SK-N-SH (cell line): ENCODE data around the gene NFASC. TPM values are rescaled to one million over a fixed set of nuclear protein-coding genes. Genes with fewer than 3 reads are reported as not detected.

Experiments used
- CTCF ChIA-PET: fragments of 300-600, 350-600 bp; formaldehyde crosslinking; extraction: SDS; loops from one replicate; lab custom pipeline; 2021; lab: Yijun Ruan, JAX
- POLR2A ChIA-PET: fragments of 350-600 bp; sonication (Branson Sonifier 250); formaldehyde crosslinking; extraction: SDS; loops from one replicate; lab custom pipeline; 2020; ENCODE audit warnings: antibody characterized with exemption, inconsistent platforms; lab: Yijun Ruan, JAX
- DNase-seq: peaks from one replicate; pipeline ENCODE4 v3.0.0; 2012
- H2AFZ ChIP-seq: fragments of 200-600 bp; sonication (generic); 2 replicates; pipeline ENCODE4 v1.8.1; 2016; ENCODE audit warnings: antibody characterized with exemption, mild to moderate bottlenecking, low read depth
- H3F3A ChIP-seq: fragments of 200-600 bp; sonication (generic); replicated peaks from 2 replicates; pipeline ENCODE3; 2016; ENCODE audit warnings: antibody characterized with exemption, mild to moderate bottlenecking; ENCODE audit not compliant: insufficient read depth
- H3K27ac ChIP-seq, 2 experiments: fragments of 200-500 bp in 1 of 2; fragments of 200-600 bp in 1 of 2; sonication (Bioruptor generic) in 1 of 2; sonication (generic), shearing (Covaris generic) in 1 of 2; 2 replicates each; pipeline versions ENCODE4 v1.5.1 to v1.6.1; 2014 to 2016; ENCODE audit warnings: low read depth in 2 of 2, inconsistent platforms in 1 of 2, low read length in 1 of 2, mild to moderate bottlenecking in 1 of 2, mixed read lengths in 1 of 2
- H3K27me3 ChIP-seq: fragments of 200-600 bp; sonication (generic), shearing (Covaris generic); 2 replicates; pipeline ENCODE4 v1.6.1; 2016; ENCODE audit warnings: mixed run types; ENCODE audit not compliant: insufficient read depth
- H3K36me3 ChIP-seq, 2 experiments: fragments of 200-500 bp in 1 of 2; fragments of 200-600 bp in 1 of 2; sonication (Bioruptor generic) in 1 of 2; sonication (generic) in 1 of 2; replicated peaks in 1 of 2; 2 replicates each; pipeline versions ENCODE3 to v1.5.1; 2014 to 2016; ENCODE audit warnings: low read length in 1 of 2, mild to moderate bottlenecking in 1 of 2; ENCODE audit not compliant: insufficient read depth in 2 of 2, control insufficient read depth in 1 of 2
- H3K4me1 ChIP-seq, 2 experiments: fragments of 200-500 bp in 1 of 2; fragments of 200-600 bp in 1 of 2; sonication (Bioruptor generic) in 1 of 2; sonication (generic), shearing (Covaris generic) in 1 of 2; 2 replicates each; pipeline versions ENCODE4 v1.5.1 to v1.6.1; 2014 to 2016; ENCODE audit warnings: low read depth in 1 of 2, low read length in 1 of 2, mixed run types in 1 of 2; ENCODE audit not compliant: insufficient read depth in 2 of 2, control insufficient read depth in 1 of 2
- H3K4me2 ChIP-seq: fragments of 200-600 bp; sonication (generic), shearing (Covaris generic); 2 replicates; pipeline ENCODE4 v1.6.1; 2017; ENCODE audit warnings: mixed run types
- H3K4me3 ChIP-seq, 2 experiments: fragments of 200-500 bp in 1 of 2; fragments of 200-600 bp in 1 of 2; sonication (Bioruptor generic) in 1 of 2; sonication (generic), shearing (Covaris generic) in 1 of 2; 2 replicates each; pipeline versions ENCODE4 v1.5.1 to v1.8.1; 2014 to 2016; ENCODE audit warnings: low read depth in 2 of 2, inconsistent platforms in 1 of 2, low read length in 1 of 2, mild to moderate bottlenecking in 1 of 2, mixed read lengths in 1 of 2, moderate library complexity in 1 of 2
- H3K79me2 ChIP-seq: fragments of 200-600 bp; sonication (generic); 2 replicates; pipeline ENCODE4 v1.8.1; 2017; ENCODE audit warnings: mild to moderate bottlenecking; ENCODE audit not compliant: insufficient read depth
- H3K9ac ChIP-seq: fragments of 200-600 bp; sonication (generic); 2 replicates; pipeline ENCODE4 v1.6.1; 2017; ENCODE audit warnings: mixed run types
- H3K9me2 ChIP-seq: fragments of 200-600 bp; sonication (generic); 2 replicates; pipeline ENCODE4 v1.6.1; 2017; ENCODE audit warnings: mixed run types
- H3K9me3 ChIP-seq: fragments of 200-600 bp; sonication (generic); 2 replicates; pipeline ENCODE4 v1.6.1; 2017; ENCODE audit warnings: mixed run types, mild to moderate bottlenecking, moderate library complexity
- H4K20me1 ChIP-seq: fragments of 200-600 bp; sonication (generic); 2 replicates; pipeline ENCODE4 v1.6.1; 2017; ENCODE audit warnings: mild to moderate bottlenecking, mixed run types; ENCODE audit not compliant: insufficient read depth
- EP300 ChIP-seq, 2 experiments: IDR thresholded peaks; 2 replicates each; pipeline versions ENCODE4 v1.4.0 to v1.6.1; 2012; ENCODE audit warnings: borderline replicate concordance in 1 of 2, low read depth in 1 of 2, low read length in 1 of 2
- EZH2phosphoT487 ChIP-seq: fragments of 200-600 bp; sonication (generic); IDR thresholded peaks from 2 replicates; pipeline ENCODE4 v1.6.1; 2017; ENCODE audit warnings: low read depth, mixed run types, mild to moderate bottlenecking, antibody characterized with exemption, moderate library complexity, borderline replicate concordance
- FOSL2 ChIP-seq: IDR thresholded peaks from 2 replicates; pipeline ENCODE4 v1.4.0; 2012; ENCODE audit warnings: low read depth, mild to moderate bottlenecking, moderate library complexity, borderline replicate concordance
- FOXJ3 ChIP-seq: sonication (generic); formaldehyde crosslinking; IDR thresholded peaks from 2 replicates; pipeline ENCODE4 v1.5.1; 2020; ENCODE audit warnings: mild to moderate bottlenecking, missing genetic modification reagents
- FOXM1 ChIP-seq: IDR thresholded peaks from 2 replicates; pipeline ENCODE4 v1.4.0; 2012; ENCODE audit warnings: low read depth, mild to moderate bottlenecking
- GABPA ChIP-seq: IDR thresholded peaks from 2 replicates; pipeline ENCODE4 v1.4.0; 2012; ENCODE audit warnings: low read depth, mild to moderate bottlenecking
- MEF2A ChIP-seq: IDR thresholded peaks from 2 replicates; pipeline ENCODE4 v1.4.0; 2012; ENCODE audit warnings: low read depth, borderline replicate concordance
- MXI1 ChIP-seq: IDR thresholded peaks from 2 replicates; pipeline ENCODE4 v1.6.1; 2012; ENCODE audit warnings: mild to moderate bottlenecking, low read depth, low read length, improper control_type of control experiment
- NFIC ChIP-seq: IDR thresholded peaks from 2 replicates; pipeline ENCODE4 v1.4.0; 2012; ENCODE audit warnings: borderline replicate concordance
- NRF1 ChIP-seq: IDR thresholded peaks from 2 replicates; pipeline ENCODE4 v1.6.1; 2012; ENCODE audit warnings: low read depth, mild to moderate bottlenecking, low read length
- POLR2AphosphoS5 ChIP-seq: IDR thresholded peaks from 2 replicates; pipeline ENCODE4 v1.6.1; 2012; ENCODE audit warnings: low read depth, low read length
- RAD21 ChIP-seq: IDR thresholded peaks from 2 replicates; pipeline ENCODE4 v1.6.1; 2012; ENCODE audit warnings: mild to moderate bottlenecking, low read length
- RXRA ChIP-seq: IDR thresholded peaks from 2 replicates; pipeline ENCODE4 v1.4.0; 2012; ENCODE audit warnings: low read depth, mild to moderate bottlenecking, borderline replicate concordance
- SIN3A ChIP-seq: IDR thresholded peaks from 2 replicates; pipeline ENCODE4 v1.6.1; 2012; ENCODE audit warnings: low read depth, mild to moderate bottlenecking, low read length, moderate library complexity, borderline replicate concordance
- SMC3 ChIP-seq: IDR thresholded peaks from 2 replicates; pipeline ENCODE4 v1.6.1; 2012; ENCODE audit warnings: low read depth, low read length, improper control_type of control experiment
- TAF1 ChIP-seq: IDR thresholded peaks from 2 replicates; pipeline ENCODE4 v1.6.1; 2012; ENCODE audit warnings: low read depth, mild to moderate bottlenecking, low read length, moderate library complexity, borderline replicate concordance
- TEAD4 ChIP-seq: IDR thresholded peaks from 2 replicates; pipeline ENCODE4 v1.4.0; 2012; ENCODE audit warnings: mild to moderate bottlenecking, borderline replicate concordance; ENCODE audit not compliant: insufficient read depth
- ZBTB33 ChIP-seq: IDR thresholded peaks from 2 replicates; pipeline ENCODE4 v1.4.0; 2012; ENCODE audit warnings: low read depth, borderline replicate concordance
- WGBS: methylation state at CpG from one replicate; pipeline ENCODE4 v1.1.6; 2017; ENCODE audit warnings: low lambda C conversion rate; 5-methylcytosine and 5-hydroxymethylcytosine counted together
- polyA plus RNA-seq, 3 experiments: library from polyadenylated mRNA; depleted of rRNA; stranded (reverse); fragments of >200 nt; gene quantifications; 2 replicates each; pipeline ENCODE4 v1.2.3, GENCODE V29; 2012
- TF ChIP-seq, protein P1 (sequence below): IDR thresholded peaks from 2 replicates; pipeline ENCODE4 v1.4.0; 2012; ENCODE audit warnings: low read depth, borderline replicate concordance
- TF ChIP-seq, protein P2 (sequence below): IDR thresholded peaks from 2 replicates; pipeline ENCODE4 v1.6.1; 2012; ENCODE audit warnings: mild to moderate bottlenecking, low read depth, low read length, moderate library complexity

Gene NFASC
- polyA plus RNA-seq, 1 of the 3 experiments (the other 2 are of a cell fraction) = 6.0 TPM

DNA sequence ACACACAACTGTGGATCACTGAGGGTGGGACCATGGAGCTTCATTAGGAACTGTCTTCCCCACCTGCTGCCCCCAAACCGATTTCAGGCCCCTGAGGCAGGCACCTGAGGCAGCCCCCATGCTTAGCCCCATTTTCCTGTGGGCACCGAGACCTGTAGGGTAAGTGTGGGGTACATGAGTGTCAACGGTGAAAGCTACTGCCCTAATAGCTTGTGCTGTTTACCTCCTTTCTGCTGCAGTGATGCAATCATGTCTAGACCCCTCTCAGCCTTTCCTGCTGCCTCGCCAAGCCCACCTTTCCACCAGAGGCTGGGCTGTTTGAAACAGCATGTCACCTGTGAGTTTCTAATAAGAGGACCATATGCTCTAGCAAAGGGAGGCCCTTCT lies 53.0 kb downstream of the NFASC start (continued):
- TF ChIP-seq, protein P1, sequence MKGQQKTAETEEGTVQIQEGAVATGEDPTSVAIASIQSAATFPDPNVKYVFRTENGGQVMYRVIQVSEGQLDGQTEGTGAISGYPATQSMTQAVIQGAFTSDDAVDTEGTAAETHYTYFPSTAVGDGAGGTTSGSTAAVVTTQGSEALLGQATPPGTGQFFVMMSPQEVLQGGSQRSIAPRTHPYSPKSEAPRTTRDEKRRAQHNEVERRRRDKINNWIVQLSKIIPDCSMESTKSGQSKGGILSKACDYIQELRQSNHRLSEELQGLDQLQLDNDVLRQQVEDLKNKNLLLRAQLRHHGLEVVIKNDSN = no peak
- TF ChIP-seq GABPA (no peak), TEAD4 (no peak)
- TF ChIP-seq, all 33 proteins: peak for 0

DNA sequence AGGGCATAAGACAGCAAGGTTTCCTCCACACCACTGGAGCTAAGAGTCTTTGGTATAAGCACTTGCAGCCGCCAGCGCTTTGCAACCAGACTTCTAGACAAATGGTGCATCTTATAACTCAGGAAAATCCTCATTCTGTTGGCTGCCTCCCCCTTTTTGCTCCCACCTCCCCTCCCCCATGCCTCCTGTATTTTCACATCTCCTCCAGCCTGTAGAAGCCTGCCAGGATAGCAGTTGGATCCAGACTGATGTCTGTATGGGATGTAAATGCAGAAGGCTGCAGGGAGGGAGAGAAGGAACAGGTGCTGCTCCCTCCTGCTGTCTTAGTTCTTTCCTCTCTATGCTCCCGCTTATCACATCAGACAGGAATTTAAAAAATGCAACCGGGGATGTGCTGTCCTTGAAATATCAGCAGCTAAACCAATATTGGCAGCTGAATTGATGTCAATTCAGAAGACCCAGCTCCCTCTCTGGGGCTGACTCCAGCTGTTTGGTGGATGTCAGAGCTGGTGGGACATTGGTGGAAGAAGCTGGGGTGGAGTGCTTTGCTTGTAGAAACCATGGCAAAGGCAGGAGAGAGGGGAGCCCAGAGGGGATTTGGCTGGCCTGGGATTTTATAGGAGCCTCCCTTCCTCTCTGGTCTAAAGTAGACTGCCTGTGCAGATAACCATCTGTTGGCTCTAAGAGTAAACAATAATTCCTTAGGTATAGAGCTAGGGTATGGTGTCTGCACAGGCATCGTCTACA lies 53.5 kb downstream of the NFASC start:
- H3F3A ChIP-seq = no peaks in the 10 kb centered on the region
- ChIA-PET POLR2A (no interaction called here), CTCF (interaction anchor here (1.2 to 11.6 kb wide), 7 partner anchors 17 to 358 kb away, joined by 3 to 130 read pairs (median 6); no protein-coding TSS in a partner anchor)
- H3K4me3 ChIP-seq = no peak overlapping the region
- no peaks in the 10 kb centered on the region for H3K9me2 ChIP-seq
- DNase-seq = no peak
- H3K9ac ChIP-seq = no peak overlapping the region
- WGBS = 71% methylated on average over 5 of the region's 5 CpGs
- H3K79me2 ChIP-seq = no peaks in the 10 kb centered on the region
- H3K4me2 ChIP-seq = no peak overlapping the region
- H4K20me1 ChIP-seq = no peaks in the 10 kb centered on the region
- H2AFZ ChIP-seq = no peak overlapping the region
- H3K27ac ChIP-seq = no peak overlapping the region
- H3K4me1 ChIP-seq = no peaks in the 10 kb centered on the region
- H3K9me3 ChIP-seq = no peaks in the 10 kb centered on the region
- no peaks in the 10 kb centered on the region for H3K36me3 ChIP-seq
- TF ChIP-seq, protein P1 = no peak
- no peak for TF ChIP-seq FOXM1
- no peak for TF ChIP-seq TEAD4
- TF ChIP-seq TAF1 = no peak
- no peak for TF ChIP-seq RAD21
- no peak for TF ChIP-seq FOXJ3
- no peak for TF ChIP-seq RXRA
- TF ChIP-seq MEF2A = no peak
- TF ChIP-seq ZBTB33 = no peak
- TF ChIP-seq, protein P2, sequence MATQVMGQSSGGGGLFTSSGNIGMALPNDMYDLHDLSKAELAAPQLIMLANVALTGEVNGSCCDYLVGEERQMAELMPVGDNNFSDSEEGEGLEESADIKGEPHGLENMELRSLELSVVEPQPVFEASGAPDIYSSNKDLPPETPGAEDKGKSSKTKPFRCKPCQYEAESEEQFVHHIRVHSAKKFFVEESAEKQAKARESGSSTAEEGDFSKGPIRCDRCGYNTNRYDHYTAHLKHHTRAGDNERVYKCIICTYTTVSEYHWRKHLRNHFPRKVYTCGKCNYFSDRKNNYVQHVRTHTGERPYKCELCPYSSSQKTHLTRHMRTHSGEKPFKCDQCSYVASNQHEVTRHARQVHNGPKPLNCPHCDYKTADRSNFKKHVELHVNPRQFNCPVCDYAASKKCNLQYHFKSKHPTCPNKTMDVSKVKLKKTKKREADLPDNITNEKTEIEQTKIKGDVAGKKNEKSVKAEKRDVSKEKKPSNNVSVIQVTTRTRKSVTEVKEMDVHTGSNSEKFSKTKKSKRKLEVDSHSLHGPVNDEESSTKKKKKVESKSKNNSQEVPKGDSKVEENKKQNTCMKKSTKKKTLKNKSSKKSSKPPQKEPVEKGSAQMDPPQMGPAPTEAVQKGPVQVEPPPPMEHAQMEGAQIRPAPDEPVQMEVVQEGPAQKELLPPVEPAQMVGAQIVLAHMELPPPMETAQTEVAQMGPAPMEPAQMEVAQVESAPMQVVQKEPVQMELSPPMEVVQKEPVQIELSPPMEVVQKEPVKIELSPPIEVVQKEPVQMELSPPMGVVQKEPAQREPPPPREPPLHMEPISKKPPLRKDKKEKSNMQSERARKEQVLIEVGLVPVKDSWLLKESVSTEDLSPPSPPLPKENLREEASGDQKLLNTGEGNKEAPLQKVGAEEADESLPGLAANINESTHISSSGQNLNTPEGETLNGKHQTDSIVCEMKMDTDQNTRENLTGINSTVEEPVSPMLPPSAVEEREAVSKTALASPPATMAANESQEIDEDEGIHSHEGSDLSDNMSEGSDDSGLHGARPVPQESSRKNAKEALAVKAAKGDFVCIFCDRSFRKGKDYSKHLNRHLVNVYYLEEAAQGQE = no peak
- no peak for TF ChIP-seq SMC3
- TF ChIP-seq NRF1 = no peak
- TF ChIP-seq FOSL2 = no peak
- TF ChIP-seq EP300 (IDR thresholded peaks at IDR 0.05; ENCODE audit: borderline replicate concordance in 1 of 2, low read depth in 1 of 2, low read length in 1 of 2) = no peak
- no peak for TF ChIP-seq GABPA
- TF ChIP-seq POLR2AphosphoS5 = no peak
- TF ChIP-seq EZH2phosphoT487 = no peak
- no peak for TF ChIP-seq SIN3A
- TF ChIP-seq MXI1 = no peak
- TF ChIP-seq NFIC = no peak
- H3K27me3 ChIP-seq = no peaks in the 10 kb centered on the region
